GM18861 (cell line): Measurements from ENCODE around the gene C10orf95.
"Not testable (repeated sequence)": the region's sequence is repeated elsewhere in the genome, so short reads cannot be mapped to it uniquely, and the experiment has no call there.

Source experiments
- ATAC-seq: cut with Tn5 transposase; IDR thresholded peaks from one replicate; pipeline ENCODE4 v1.9.1; 2021; ENCODE audit not compliant: unreplicated experiment

C10orf95 gene

GRCh38 chr10:102451105-102451969, at the start of gene C10orf95:
Gene C10orf95, minus strand, starts transcription at chr10:102451543. Its CDS starts 450 bp downstream, at chr10:102451093.
- ATAC-seq = no peak

- not testable (repeated sequence) for ATAC-seq
Observed at GRCh38 chr10:102500686-102501085, 49.3 kb upstream of the C10orf95 start.

DNA sequence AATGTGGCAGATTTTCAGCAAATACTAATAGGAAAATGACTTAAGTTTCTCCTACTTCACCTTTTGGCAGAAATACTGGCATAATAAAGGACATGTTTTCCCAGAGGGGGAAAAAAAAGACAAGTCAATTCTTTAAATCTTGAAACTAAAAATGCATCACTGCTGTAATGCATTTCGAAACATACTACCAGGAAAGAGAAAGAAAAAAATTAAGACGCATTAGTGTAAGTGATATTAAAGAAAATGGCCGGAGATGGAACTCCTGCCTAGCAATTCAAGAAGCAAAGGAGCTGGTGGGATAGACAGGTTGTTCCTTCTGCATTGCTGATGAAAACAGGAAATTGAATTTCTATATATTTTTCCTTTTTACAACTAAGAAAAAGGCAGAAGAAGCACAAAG, 48.0 kb upstream of the C10orf95 start:
- ATAC-seq = no peak

DNA sequence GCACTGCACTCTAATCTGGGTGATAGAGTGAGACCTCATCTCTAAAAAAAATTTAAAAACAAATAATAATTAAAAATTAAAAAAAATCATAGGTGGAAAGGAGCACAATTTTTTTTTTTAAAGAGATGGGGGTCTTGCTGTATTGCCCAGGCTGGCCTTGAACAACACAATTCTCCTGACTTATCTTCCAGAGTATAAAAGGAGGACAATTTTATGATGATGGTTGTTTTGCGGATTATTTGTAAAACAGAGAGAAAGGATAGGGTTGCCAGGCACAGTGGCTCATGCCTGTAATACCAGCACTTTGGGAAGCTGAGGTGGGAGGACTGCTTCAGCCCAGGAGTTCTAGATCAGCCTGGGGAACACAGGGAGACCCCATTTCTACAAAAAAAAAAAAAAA, 46.2 kb upstream of the C10orf95 start:
- no peak for ATAC-seq

DNA sequence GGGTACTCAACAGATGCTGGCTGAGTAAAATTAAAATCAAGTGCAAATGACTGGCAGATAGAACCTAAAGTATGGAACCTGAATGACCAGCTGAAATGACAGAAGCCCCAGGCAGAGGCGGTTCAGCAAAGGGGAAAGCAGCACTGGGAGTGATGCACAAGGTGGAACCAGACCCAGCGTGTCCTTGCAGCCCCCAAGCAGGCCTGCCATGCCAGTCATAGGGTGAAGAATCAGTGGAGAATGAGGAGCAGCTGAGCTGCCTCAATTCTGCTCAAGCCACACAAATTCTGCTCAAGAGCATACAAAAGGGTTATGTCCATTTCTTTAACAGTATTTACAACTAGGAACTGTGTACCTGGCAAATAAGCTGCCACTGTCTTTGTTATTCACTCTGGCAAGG, 42.4 kb upstream of the C10orf95 start:
- ATAC-seq = no peak

- no peak for ATAC-seq
Observed at GRCh38 chr10:102492983-102493382, 41.6 kb upstream of the C10orf95 start.

DNA sequence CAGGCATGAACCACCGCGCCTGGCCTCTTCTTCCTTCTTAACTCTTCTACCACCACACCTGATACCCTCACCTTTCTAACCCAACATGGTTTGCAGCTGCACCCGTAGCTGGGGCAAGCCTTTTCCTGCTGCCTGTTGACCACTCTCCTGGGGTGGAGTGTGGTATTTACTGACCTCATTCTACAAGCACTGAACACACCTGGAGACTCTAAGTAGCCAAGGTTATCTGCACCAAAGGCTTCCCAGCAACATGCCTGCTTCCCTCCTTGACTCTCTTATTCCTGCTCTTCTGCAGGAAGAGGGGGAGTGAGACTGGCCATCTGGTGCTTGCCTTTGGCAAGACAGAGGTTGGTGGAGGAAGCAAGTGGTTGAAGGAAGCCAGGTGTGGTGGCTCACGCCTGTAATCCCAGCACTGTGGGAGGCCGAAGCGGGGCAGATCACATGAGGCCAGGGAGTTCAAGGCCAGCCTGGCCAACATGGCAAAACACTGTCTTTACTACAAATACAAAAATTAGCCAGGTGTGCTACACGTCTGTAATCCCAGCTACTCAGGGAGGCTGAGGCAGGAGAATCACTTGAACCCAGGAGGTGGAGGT, 41.1 kb upstream of the C10orf95 start:
- no peak for ATAC-seq

DNA sequence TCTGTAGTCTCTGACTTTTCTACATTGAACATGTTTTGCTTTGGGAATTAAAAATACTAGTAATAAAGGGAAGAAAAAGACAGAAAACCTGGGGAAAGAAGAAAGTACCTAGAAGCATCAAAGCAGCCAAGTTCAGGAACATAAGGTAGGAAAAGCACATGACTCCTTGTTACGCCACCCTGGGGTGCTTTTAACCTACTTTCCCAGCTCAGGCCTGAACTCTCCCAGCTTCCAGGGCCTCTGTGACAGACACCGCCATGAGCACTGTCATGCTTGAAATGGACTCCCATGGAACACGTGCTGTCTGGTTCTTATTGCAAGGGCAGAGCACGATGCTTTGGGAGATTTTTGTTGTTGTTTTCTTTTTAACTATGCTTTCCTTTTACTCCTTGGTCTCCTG, 39.8 kb upstream of the C10orf95 start:
- ATAC-seq = no peak

DNA sequence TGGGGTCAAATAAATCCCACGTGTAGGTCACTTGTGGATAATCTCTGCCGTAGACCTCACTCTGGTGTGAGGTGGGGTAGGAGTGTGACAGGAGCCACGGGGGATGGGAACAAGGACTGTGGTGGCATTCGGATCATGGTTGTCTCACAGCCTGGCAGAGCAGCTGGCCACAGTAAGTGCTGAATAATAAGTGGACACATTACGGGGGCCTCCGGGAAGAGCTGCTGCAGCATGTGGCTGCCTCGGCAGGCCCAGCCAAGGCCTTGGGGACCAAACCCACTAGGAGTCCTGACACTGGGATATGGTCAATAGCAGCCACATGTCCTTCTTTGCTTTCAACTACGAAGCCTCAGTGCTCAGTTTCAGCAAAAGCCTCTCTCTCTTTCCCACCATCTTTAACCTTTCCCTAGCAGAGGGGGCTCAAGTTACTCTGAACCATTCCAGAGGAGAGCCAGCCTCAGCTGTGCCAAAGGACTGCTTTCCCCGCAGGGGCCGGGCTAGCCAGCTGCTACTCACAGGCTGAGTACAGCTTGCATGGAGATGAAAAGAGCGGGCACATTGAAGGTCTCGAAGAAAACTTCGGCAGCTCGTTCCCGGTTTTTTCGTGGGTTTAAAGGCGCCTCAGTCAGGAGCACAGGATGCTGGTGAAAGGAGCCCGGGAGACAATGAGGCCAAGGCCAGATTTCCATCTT, 33.9 kb upstream of the C10orf95 start:
- ATAC-seq = no peak

DNA sequence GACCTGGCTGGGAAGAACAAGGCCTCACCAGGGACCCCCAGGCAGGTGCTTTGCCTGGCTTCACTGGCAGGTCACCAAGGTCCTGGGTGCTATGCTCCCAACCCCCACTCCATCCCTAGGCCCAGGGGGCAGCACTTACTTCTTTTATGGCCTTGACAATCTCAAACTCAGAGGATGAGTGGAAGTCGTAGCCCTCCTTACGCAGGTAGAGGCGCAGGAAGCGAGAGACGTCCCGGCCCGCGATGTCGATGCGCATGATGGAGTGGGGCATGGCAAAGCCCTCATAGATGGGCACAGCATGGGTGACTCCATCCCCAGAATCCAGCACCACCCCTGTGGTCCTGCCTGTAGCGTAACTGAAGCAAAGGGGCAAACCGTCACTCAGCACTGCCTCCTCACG, 32.7 kb upstream of the C10orf95 start:
- no peak for ATAC-seq

GRCh38 chr10:102480396-102480795, 29.1 kb upstream of the C10orf95 start:
- no peak for ATAC-seq

- no peak for ATAC-seq
Observed at GRCh38 chr10:102479651-102480050, 28.3 kb upstream of the C10orf95 start.

DNA sequence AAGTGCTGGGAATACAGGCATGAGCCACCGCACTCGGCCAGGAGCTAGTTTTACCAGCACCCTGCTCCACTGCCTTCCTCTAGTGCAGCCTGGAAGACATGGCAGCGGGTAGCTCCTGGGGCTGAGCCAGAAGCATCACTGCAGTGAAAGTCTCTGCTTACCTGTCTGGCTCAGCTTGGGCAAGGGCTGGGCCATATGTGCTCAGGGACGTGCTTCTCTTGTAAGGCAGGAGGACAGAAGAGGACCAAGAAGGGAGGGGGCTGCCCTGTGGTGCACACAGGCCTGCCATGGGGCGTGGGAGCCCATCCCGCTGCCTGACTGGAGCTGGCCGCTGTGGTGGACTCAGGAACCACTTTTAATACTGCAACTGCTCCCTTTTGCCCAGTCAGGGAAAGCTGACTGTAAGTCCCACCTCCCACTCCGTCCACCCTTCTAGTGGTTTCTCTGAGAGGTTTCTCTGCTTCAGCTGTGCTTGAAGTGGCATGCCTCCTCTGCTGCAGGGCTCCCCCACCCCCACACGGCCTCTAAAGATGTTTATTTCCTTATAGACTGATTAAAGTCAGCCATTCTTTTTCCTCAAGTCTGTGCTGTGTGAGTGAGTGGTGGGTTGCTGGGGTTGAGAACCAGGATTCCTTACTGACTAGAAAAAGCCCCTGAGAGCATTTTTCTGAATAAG, 25.3 kb upstream of the C10orf95 start:
- no peak for ATAC-seq

DNA sequence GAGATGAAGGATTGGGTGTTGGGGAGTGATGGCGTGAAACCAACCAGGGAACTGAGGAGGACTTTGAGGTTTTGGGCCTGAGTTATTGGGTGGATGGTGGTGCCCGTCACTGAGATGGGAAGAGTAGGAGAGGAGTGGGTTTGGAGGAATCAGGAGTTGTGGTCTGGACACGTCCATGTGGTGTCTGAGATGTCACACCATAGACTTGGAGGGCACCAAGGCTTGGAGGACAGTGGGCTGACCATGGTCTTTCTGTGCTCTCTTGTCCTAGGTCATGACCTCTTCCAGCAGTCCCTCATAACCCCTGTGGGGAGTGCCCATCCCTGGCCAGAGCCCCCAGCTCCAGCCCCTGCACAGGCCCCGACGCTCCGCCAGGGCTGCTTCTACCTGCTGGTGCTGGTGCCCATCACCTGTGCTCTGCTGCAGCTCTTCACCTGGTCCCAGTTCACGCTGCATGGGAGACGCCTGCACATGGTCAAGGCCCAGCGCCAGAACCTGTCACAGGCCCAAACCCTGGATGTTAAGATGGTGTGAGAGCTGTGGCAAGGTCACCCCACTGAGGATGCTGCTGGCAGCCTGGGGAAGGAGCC, 24.2 kb upstream of the C10orf95 start:
- ATAC-seq = no peak

DNA sequence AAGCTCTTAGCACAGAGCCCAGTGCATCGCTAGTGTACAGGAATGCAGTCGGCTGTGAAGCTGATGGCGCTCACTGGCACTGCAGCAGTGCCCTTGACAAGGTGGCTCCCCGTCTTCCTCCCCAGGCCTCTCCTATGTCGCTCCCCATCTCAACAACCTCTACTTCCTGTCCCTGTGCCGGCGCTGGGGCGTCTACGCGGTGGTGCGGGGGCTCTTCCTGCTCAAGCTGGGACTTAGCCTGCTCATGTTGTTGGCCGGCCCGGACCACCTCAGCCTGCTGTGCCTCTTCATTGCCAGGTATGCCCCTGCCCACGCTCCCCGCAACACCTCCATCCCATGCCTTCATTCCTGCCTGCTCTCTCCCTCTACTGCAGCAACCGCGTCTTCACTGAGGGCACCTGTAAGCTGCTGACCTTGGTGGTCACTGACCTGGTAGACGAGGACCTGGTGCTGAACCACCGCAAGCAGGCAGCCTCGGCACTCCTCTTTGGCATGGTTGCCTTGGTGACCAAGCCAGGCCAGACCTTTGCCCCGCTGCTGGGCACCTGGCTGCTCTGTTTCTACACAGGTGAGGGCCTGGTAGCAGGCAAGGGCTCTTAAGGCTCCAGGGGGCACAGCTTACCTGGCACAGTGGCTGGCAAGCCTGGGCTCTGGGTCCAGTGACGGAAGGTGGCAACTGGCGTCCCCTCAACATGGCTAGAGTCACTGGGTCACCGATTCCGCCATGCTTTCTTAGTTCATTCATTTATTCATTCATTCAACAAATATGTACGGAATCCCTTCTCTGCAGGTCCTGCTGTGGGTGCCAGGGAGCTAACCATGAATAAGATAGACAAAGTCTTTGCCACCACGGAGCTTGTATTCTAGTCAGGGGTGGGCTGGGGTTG, 22.3 kb upstream of the C10orf95 start:
- no peak for ATAC-seq

DNA sequence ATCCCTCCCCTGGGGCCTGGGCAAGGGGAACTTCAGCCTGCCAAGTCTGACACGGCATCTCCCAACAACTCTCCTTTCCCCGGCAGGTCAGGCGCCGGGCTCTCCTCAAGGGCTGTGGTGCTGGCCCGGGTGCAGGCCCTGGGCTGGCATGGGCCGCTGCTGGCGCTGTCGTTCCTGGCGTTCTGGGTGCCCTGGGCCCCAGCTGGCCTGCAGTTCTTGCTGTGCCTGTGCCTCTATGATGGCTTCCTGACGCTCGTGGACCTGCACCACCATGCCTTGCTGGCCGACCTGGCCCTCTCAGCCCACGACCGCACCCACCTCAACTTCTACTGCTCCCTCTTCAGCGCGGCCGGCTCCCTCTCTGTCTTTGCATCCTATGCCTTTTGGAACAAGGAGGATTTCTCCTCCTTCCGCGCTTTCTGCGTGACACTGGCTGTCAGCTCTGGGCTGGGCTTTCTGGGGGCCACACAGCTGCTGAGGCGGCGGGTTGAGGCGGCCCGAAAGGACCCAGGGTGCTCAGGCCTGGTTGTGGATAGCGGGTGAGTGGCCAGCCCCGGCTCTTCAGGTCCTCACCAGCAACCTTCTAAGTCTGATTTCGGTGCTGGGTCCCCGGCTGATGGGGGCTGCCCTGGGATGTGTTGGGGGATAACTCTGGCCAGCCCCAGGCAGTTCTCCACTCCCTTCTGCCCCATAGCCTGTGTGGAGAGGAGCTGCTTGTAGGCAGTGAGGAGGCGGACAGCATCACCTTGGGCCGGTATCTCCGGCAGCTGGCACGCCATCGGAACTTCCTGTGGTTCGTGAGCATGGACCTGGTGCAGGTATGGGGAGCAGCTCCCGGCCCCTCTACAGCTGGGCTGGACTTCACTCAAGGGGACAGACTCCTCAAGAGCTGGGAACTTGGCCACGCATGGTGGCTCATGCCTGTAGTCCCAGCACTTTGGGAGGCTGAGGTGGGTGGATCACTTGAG, 19.5 kb upstream of the C10orf95 start:
- no peak for ATAC-seq

GRCh38 chr10:102468683-102469082, 17.3 kb upstream of the C10orf95 start:
- no peak for ATAC-seq

- no peak for ATAC-seq
Observed at GRCh38 chr10:102467971-102468438, 16.7 kb upstream of the C10orf95 start.

GRCh38 chr10:102467318-102467717, 16.0 kb upstream of the C10orf95 start:
- ATAC-seq = no peak
